Measurements from ENCODE around the gene MAPKAPK2.

GRCh38 chr1:206680279-206680678, 4.4 kb upstream of the MAPKAPK2 start:
- no peak for TF ChIP-seq ZNF394 (tag by site-specific recombination; IDR thresholded peaks at IDR 0.05; ENCODE audit: borderline replicate concordance)
- TF ChIP-seq, protein P1, sequence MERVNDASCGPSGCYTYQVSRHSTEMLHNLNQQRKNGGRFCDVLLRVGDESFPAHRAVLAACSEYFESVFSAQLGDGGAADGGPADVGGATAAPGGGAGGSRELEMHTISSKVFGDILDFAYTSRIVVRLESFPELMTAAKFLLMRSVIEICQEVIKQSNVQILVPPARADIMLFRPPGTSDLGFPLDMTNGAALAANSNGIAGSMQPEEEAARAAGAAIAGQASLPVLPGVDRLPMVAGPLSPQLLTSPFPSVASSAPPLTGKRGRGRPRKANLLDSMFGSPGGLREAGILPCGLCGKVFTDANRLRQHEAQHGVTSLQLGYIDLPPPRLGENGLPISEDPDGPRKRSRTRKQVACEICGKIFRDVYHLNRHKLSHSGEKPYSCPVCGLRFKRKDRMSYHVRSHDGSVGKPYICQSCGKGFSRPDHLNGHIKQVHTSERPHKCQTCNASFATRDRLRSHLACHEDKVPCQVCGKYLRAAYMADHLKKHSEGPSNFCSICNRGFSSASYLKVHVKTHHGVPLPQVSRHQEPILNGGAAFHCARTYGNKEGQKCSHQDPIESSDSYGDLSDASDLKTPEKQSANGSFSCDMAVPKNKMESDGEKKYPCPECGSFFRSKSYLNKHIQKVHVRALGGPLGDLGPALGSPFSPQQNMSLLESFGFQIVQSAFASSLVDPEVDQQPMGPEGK (tag by site-specific recombination; IDR thresholded peaks at IDR 0.05): no peak
- TF ChIP-seq CTCF (tag by site-specific recombination; IDR thresholded peaks at IDR 0.05): no peak
- TF ChIP-seq, protein P2, sequence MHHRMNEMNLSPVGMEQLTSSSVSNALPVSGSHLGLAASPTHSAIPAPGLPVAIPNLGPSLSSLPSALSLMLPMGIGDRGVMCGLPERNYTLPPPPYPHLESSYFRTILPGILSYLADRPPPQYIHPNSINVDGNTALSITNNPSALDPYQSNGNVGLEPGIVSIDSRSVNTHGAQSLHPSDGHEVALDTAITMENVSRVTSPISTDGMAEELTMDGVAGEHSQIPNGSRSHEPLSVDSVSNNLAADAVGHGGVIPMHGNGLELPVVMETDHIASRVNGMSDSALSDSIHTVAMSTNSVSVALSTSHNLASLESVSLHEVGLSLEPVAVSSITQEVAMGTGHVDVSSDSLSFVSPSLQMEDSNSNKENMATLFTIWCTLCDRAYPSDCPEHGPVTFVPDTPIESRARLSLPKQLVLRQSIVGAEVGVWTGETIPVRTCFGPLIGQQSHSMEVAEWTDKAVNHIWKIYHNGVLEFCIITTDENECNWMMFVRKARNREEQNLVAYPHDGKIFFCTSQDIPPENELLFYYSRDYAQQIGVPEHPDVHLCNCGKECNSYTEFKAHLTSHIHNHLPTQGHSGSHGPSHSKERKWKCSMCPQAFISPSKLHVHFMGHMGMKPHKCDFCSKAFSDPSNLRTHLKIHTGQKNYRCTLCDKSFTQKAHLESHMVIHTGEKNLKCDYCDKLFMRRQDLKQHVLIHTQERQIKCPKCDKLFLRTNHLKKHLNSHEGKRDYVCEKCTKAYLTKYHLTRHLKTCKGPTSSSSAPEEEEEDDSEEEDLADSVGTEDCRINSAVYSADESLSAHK (tag by site-specific recombination; IDR thresholded peaks at IDR 0.05): no peak
- TF ChIP-seq, protein P3, sequence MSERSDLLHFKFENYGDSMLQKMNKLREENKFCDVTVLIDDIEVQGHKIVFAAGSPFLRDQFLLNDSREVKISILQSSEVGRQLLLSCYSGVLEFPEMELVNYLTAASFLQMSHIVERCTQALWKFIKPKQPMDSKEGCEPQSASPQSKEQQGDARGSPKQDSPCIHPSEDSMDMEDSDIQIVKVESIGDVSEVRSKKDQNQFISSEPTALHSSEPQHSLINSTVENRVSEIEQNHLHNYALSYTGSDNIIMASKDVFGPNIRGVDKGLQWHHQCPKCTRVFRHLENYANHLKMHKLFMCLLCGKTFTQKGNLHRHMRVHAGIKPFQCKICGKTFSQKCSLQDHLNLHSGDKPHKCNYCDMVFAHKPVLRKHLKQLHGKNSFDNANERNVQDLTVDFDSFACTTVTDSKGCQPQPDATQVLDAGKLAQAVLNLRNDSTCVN (tag by site-specific recombination; optimal IDR thresholded peaks at IDR 0.05): no peak
- TF ChIP-seq ZBTB8A (tag by site-specific recombination; IDR thresholded peaks at IDR 0.05): no peak
- TF ChIP-seq, protein P4, sequence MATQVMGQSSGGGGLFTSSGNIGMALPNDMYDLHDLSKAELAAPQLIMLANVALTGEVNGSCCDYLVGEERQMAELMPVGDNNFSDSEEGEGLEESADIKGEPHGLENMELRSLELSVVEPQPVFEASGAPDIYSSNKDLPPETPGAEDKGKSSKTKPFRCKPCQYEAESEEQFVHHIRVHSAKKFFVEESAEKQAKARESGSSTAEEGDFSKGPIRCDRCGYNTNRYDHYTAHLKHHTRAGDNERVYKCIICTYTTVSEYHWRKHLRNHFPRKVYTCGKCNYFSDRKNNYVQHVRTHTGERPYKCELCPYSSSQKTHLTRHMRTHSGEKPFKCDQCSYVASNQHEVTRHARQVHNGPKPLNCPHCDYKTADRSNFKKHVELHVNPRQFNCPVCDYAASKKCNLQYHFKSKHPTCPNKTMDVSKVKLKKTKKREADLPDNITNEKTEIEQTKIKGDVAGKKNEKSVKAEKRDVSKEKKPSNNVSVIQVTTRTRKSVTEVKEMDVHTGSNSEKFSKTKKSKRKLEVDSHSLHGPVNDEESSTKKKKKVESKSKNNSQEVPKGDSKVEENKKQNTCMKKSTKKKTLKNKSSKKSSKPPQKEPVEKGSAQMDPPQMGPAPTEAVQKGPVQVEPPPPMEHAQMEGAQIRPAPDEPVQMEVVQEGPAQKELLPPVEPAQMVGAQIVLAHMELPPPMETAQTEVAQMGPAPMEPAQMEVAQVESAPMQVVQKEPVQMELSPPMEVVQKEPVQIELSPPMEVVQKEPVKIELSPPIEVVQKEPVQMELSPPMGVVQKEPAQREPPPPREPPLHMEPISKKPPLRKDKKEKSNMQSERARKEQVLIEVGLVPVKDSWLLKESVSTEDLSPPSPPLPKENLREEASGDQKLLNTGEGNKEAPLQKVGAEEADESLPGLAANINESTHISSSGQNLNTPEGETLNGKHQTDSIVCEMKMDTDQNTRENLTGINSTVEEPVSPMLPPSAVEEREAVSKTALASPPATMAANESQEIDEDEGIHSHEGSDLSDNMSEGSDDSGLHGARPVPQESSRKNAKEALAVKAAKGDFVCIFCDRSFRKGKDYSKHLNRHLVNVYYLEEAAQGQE (tag by site-specific recombination; IDR thresholded peaks at IDR 0.05): no peak
- TF ChIP-seq KLF1 (tag by site-specific recombination; IDR thresholded peaks at IDR 0.05): no peak
- no peak for TF ChIP-seq SP2 (tag by site-specific recombination; IDR thresholded peaks at IDR 0.05)
- TF ChIP-seq, protein P5, sequence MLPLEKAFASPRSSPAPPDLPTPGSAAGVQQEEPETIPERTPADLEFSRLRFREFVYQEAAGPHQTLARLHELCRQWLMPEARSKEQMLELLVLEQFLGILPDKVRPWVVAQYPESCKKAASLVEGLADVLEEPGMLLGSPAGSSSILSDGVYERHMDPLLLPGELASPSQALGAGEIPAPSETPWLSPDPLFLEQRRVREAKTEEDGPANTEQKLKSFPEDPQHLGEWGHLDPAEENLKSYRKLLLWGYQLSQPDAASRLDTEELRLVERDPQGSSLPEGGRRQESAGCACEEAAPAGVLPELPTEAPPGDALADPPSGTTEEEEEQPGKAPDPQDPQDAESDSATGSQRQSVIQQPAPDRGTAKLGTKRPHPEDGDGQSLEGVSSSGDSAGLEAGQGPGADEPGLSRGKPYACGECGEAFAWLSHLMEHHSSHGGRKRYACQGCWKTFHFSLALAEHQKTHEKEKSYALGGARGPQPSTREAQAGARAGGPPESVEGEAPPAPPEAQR (tag by site-specific recombination; IDR thresholded peaks at IDR 0.05): no peak
- no peak for TF ChIP-seq MYNN (tag by site-specific recombination; IDR thresholded peaks at IDR 0.05; ENCODE audit: borderline replicate concordance)
- TF ChIP-seq ZNF660 (tag by site-specific recombination; IDR thresholded peaks at IDR 0.05): no peak
- TF ChIP-seq, protein P6, sequence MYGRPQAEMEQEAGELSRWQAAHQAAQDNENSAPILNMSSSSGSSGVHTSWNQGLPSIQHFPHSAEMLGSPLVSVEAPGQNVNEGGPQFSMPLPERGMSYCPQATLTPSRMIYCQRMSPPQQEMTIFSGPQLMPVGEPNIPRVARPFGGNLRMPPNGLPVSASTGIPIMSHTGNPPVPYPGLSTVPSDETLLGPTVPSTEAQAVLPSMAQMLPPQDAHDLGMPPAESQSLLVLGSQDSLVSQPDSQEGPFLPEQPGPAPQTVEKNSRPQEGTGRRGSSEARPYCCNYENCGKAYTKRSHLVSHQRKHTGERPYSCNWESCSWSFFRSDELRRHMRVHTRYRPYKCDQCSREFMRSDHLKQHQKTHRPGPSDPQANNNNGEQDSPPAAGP (tag by site-specific recombination; IDR thresholded peaks at IDR 0.05): no peak
- no peak for TF ChIP-seq TCF7L2 (IDR thresholded peaks at IDR 0.05; ENCODE audit: borderline replicate concordance, low read depth, low read length)

All from HEK293 (cell line).